ENCODE data around the gene LYRM4. TPM values are rescaled to one million over a fixed set of nuclear protein-coding genes. Genes with fewer than 3 reads are reported as not detected.

LYRM4 gene
- total RNA-seq, 1 experiment from 2014 or later, result 44.3 TPM

DNA sequence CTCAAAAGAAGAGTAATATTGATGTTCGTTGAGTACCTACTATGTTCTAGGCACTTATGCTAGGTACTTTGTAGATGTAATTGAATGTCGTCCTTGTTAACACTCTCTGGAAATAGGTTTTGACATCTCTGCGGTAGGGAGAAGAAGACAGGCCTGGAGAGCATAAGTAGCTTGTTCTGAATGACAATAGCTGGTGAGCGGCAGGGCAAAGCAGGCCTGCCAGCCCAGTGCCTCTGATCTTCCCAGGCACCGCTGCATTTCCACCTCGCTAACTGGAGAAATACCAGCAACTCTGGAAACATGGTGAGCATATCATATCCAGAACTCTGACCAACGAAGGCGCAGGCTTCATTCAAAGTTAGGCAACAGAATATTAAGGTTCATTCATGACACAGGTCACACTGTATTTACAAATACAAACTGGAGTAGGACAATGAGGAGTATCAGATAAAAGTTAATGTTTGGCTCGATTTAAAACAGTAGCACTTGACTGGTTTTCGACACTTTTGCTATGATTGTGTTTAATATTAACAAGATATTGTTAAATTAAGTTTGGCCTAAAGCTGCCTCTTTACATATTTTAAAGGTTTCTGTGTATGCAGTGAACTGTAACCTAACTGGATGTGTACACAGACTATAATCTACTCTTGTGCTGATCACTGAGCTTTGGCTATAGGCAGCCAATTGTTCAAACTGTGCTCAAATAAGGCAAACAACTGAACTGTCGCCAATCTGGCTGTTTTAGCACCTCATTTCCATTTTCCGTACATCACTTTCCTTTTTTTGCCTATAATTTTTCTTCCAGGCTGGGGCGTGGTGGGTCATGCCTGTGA lies 121.5 kb downstream of the LYRM4 start:
- H3K27ac Mint-ChIP-seq, result no peak overlapping the region
- peak; percentile 62 for DNase-seq

More for the DNA sequence above, 121.5 kb downstream of the LYRM4 start:
- Histone ChIP-seq H3K79me1 (ENCODE audit: insufficient read depth, low read depth, low read length, poor library complexity, severe bottlenecking) (no peaks in the 10 kb centered on the region), H3K23ac (ENCODE audit: insufficient read length, low read depth, low read length) (no peak overlapping the region), H4K8ac (replicated peaks; ENCODE audit: insufficient read length, low read depth, low read length) (no peak overlapping the region), H3K14ac (ENCODE audit: insufficient read depth, low read length) (no peak overlapping the region), H4K20me1 (ENCODE audit: control insufficient read depth, insufficient read depth, insufficient read length) (no peaks in the 10 kb centered on the region), H2BK20ac (ENCODE audit: low read depth, low read length, poor library complexity, severe bottlenecking) (no peak overlapping the region), H3K4ac (ENCODE audit: low read depth, low read length) (no peak overlapping the region), H3K9me3 (ENCODE audit: control insufficient read depth, low read depth, low read length) (no peaks in the 10 kb centered on the region), H3T11ph (ENCODE audit: low read length) (no peak overlapping the region), H2BK120ac (ENCODE audit: low read depth, low read length, poor library complexity, severe bottlenecking) (no peak overlapping the region), H2AK5ac (ENCODE audit: insufficient read length, low read length) (no peak overlapping the region), H3K18ac (ENCODE audit: insufficient read length, low read depth, low read length) (no peak overlapping the region), H3K9ac (ENCODE audit: extremely low read depth, insufficient read length, low read length) (no peak overlapping the region), H3K27me3 (ENCODE audit: insufficient read depth, low read length) (no peaks in the 10 kb centered on the region), H2AFZ (ENCODE audit: low read length) (no peak overlapping the region), H2BK15ac (ENCODE audit: low read depth, low read length) (no peak overlapping the region), H3K4me2 (ENCODE audit: insufficient read depth, insufficient read length, low read length) (no peak overlapping the region), H3K4me1 (ENCODE audit: insufficient read depth, low read length) (peaks cover 3% of the 10 kb centered on the region; the same call in 1 of the 2 replicates), H2BK12ac (ENCODE audit: insufficient read length, low read depth, low read length) (no peak overlapping the region), H4K5ac (ENCODE audit: insufficient read length, low read depth, low read length) (no peak overlapping the region), H3K79me2 (ENCODE audit: insufficient read depth, low read length) (no peaks in the 10 kb centered on the region), H3K23me2 (ENCODE audit: insufficient read length, low read depth, low read length, poor library complexity, severe bottlenecking) (no peaks in the 10 kb centered on the region), H3K56ac (ENCODE audit: insufficient read length, low read depth, low read length) (no peak overlapping the region), H4K91ac (ENCODE audit: insufficient read length, low read depth, low read length) (no peak overlapping the region), H2BK5ac (ENCODE audit: insufficient read length, low read length) (no peak overlapping the region), H3K27ac (ENCODE audit: insufficient read length, low read depth, low read length) (no peak overlapping the region)
- TF ChIP-seq, protein P1, sequence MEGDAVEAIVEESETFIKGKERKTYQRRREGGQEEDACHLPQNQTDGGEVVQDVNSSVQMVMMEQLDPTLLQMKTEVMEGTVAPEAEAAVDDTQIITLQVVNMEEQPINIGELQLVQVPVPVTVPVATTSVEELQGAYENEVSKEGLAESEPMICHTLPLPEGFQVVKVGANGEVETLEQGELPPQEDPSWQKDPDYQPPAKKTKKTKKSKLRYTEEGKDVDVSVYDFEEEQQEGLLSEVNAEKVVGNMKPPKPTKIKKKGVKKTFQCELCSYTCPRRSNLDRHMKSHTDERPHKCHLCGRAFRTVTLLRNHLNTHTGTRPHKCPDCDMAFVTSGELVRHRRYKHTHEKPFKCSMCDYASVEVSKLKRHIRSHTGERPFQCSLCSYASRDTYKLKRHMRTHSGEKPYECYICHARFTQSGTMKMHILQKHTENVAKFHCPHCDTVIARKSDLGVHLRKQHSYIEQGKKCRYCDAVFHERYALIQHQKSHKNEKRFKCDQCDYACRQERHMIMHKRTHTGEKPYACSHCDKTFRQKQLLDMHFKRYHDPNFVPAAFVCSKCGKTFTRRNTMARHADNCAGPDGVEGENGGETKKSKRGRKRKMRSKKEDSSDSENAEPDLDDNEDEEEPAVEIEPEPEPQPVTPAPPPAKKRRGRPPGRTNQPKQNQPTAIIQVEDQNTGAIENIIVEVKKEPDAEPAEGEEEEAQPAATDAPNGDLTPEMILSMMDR (conservative IDR thresholded peaks at IDR 0.05), result no peak
- Mint-ChIP-seq H3K9me3 (no peaks in the 10 kb centered on the region), H3K36me3 (ENCODE audit: insufficient read depth in 1 of 3, low read depth in 3 of 3) (no peaks in the 10 kb centered on the region), H3K4me3 (no peak overlapping the region; a peak in 1 of 5 replicates), H3K4me1 (peaks cover 10 to 17% of the 10 kb centered on the region in 2 experiments), H3K27me3 (ENCODE audit: low read depth) (peaks cover 3% of the 10 kb centered on the region)
- no CpG with 5 or more reads among the region's 13 CpGs for WGBS (ENCODE audit: extremely low coverage, insufficient read length, low lambda C conversion rate)

Data from H9 (cell line).